Ramos (cell line): Measurements from ENCODE around the gene PHF23.

ENCODE experiments used
- in situ Hi-C: fragments of 300-500 bp; cut with MboI; formaldehyde crosslinking; loops from one replicate; pipeline ENCODE4 v1.14.3; 2022; ENCODE audit warnings: low sequenced_read_pairs; ENCODE audit not compliant: unreplicated experiment

The PHF23 gene

GRCh38 chr17:7223375-7223774, 15.9 kb downstream of the PHF23 start:
- in situ Hi-C loops: no loop called here

- in situ Hi-C loops: no loop called here
Observed at GRCh38 chr17:7222972-7223292, 16.3 kb downstream of the PHF23 start.

- in situ Hi-C loops: no loop called here
Observed at GRCh38 chr17:7222093-7222971, 16.9 kb downstream of the PHF23 start.

- in situ Hi-C loops: no loop called here
Observed at GRCh38 chr17:7221278-7222092, 17.8 kb downstream of the PHF23 start.

GRCh38 chr17:7220593-7221277, 18.5 kb downstream of the PHF23 start:
- in situ Hi-C loops: no loop called here

GRCh38 chr17:7219812-7220592, 19.3 kb downstream of the PHF23 start, which contains the start of the genes ACADVL and DLG4:
Gene ACADVL, plus strand, starts transcription at chr17:7219938. Its CDS starts 47 bp downstream, at chr17:7219985.
Gene DLG4, minus strand, starts transcription at chr17:7219836.
- in situ Hi-C loops: no loop called here

GRCh38 chr17:7219229-7219811, 19.9 kb downstream of the PHF23 start:
- in situ Hi-C loops: no loop called here

- in situ Hi-C loops: no loop called here
Observed at GRCh38 chr17:7218758-7219157, 20.5 kb downstream of the PHF23 start.

- in situ Hi-C loops: no loop called here
Observed at GRCh38 chr17:7218166-7218565, 21.1 kb downstream of the PHF23 start.

GRCh38 chr17:7217113-7217987, 21.9 kb downstream of the PHF23 start:
- in situ Hi-C loops: no loop called here

GRCh38 chr17:7216242-7217112, 22.8 kb downstream of the PHF23 start:
- in situ Hi-C loops: no loop called here

GRCh38 chr17:7215652-7216180, 23.5 kb downstream of the PHF23 start:
- in situ Hi-C loops: no loop called here

GRCh38 chr17:7215136-7215638, 24.1 kb downstream of the PHF23 start:
- in situ Hi-C loops: no loop called here

- in situ Hi-C loops: no loop called here
Observed at GRCh38 chr17:7214300-7215135, 24.7 kb downstream of the PHF23 start.

GRCh38 chr17:7213895-7214299, 25.4 kb downstream of the PHF23 start:
- in situ Hi-C loops: no loop called here

- in situ Hi-C loops: no loop called here
Observed at GRCh38 chr17:7211491-7212273, 27.6 kb downstream of the PHF23 start.
